ENCODE measurements around the gene PLXDC1.

- no peak for TF ChIP-seq POLR2AphosphoS5 (IDR thresholded peaks at IDR 0.05; ENCODE audit: low read depth, low read length)
- TF ChIP-seq TAF1 (IDR thresholded peaks at IDR 0.05; ENCODE audit: low read depth, low read length), result no peak
- no peak for TF ChIP-seq POLR2A (IDR thresholded peaks at IDR 0.05; ENCODE audit: low read depth, low read length)
- no peak for TF ChIP-seq PAX5 (IDR thresholded peaks at IDR 0.05; ENCODE audit: insufficient read depth, low read length, severe bottlenecking)
Measured at GRCh38 chr17:39195568-39196160, 44.2 kb upstream of the PLXDC1 start.

Measured in GM12891 (cell line).